OCI-LY7 (cell line): Measurements from ENCODE around the gene POTEJ. TPM values are rescaled to one million over a fixed set of nuclear protein-coding genes. Genes with fewer than 3 reads are reported as not detected.
"Not testable (repeated sequence)": the region's sequence is repeated elsewhere in the genome, so short reads cannot be mapped to it uniquely, and the experiment has no call there.

Source experiments
- BruUV-seq: library from RNA; stranded (reverse); fragments of 400-500 nt; replicated peaks from 2 replicates; lab custom pipeline; 2021; lab: Mats Ljungman, UMichigan
- CTCF ChIA-PET: fragments of 300-600 bp; sonication (Branson Sonifier 250); formaldehyde crosslinking; loops from one replicate; lab custom pipeline; 2022; ENCODE audit warnings: antibody characterized with exemption; ENCODE audit not compliant: unreplicated experiment; lab: Charles Lee
- POLR2A ChIA-PET: fragments of 300-600 bp; sonication (Branson Sonifier 250); formaldehyde crosslinking; loops from one replicate; lab custom pipeline; 2022; ENCODE audit warnings: antibody characterized with exemption; lab: Charles Lee
- DNase-seq: peaks from one replicate; pipeline ENCODE4 v3.0.0-alpha.2; 2015; ENCODE audit warnings: low spot score
- H2AFZ ChIP-seq: fragments of 200-600 bp; sonication (generic), shearing (Covaris generic); 2 replicates; pipeline ENCODE4 v1.6.1; 2014; ENCODE audit warnings: mild to moderate bottlenecking, antibody characterized with exemption, low read length, moderate library complexity
- H3K27ac ChIP-seq: fragments of 200-600 bp; sonication (generic); 2 replicates; pipeline ENCODE4 v1.5.1; 2014; ENCODE audit warnings: mixed run types, low read depth, mild to moderate bottlenecking, moderate library complexity, low read length, inconsistent platforms; ENCODE audit not compliant: poor library complexity, severe bottlenecking
- H3K36me3 ChIP-seq: fragments of 200-600 bp; sonication (generic); 2 replicates; pipeline ENCODE4 v1.6.1; 2014; ENCODE audit warnings: mild to moderate bottlenecking, antibody characterized with exemption, low read length, moderate library complexity, mixed read lengths; ENCODE audit not compliant: insufficient read depth
- H3K4me1 ChIP-seq: fragments of 200-600 bp; sonication (generic); 2 replicates; pipeline ENCODE4 v1.5.1; 2014; ENCODE audit warnings: mild to moderate bottlenecking, low read length; ENCODE audit not compliant: insufficient read depth, poor library complexity, severe bottlenecking
- H3K4me2 ChIP-seq: fragments of 200-600 bp; sonication (generic); 2 replicates; pipeline ENCODE4 v1.6.1; 2014; ENCODE audit warnings: mild to moderate bottlenecking, low read length
- H3K4me3 ChIP-seq: fragments of 200-600 bp; sonication (generic); 2 replicates; pipeline ENCODE4 v1.5.1; 2014; ENCODE audit warnings: mild to moderate bottlenecking, low read depth, low read length; ENCODE audit not compliant: poor library complexity, severe bottlenecking
- H3K79me2 ChIP-seq: fragments of 200-600 bp; sonication (generic); 2 replicates; pipeline ENCODE4 v1.6.1; 2016; ENCODE audit warnings: low read depth, mild to moderate bottlenecking, low read length, moderate library complexity, mixed read lengths; ENCODE audit not compliant: insufficient read depth
- H3K9me2 ChIP-seq: fragments of 200-600 bp; sonication (generic); 2 replicates; pipeline ENCODE4 v1.6.1; 2016; ENCODE audit warnings: mild to moderate bottlenecking, low read length, mixed read lengths; ENCODE audit not compliant: insufficient read depth
- H3K9me3 ChIP-seq: fragments of 200-600 bp; sonication (generic); 2 replicates; pipeline ENCODE4 v1.6.1; 2014; ENCODE audit warnings: mild to moderate bottlenecking, mixed run types, low read length, mixed read lengths
- H4K20me1 ChIP-seq: fragments of 200-600 bp; sonication (generic); 2 replicates; pipeline ENCODE4 v1.6.1; 2014; ENCODE audit warnings: mild to moderate bottlenecking, antibody characterized with exemption, low read length, moderate library complexity, mixed read lengths; ENCODE audit not compliant: insufficient read depth
- intact Hi-C: fragments of 100-400 bp; cut with micrococcal nuclease; formaldehyde crosslinking; loops from one replicate; pipeline ENCODE4 v1.10.0; 2022; ENCODE audit not compliant: unreplicated experiment
- total RNA-seq, 2 experiments: library from RNA; depleted of rRNA in 1 of 2; stranded (reverse); fragments of >200 nt in 1 of 2; shearing (Covaris generic) in 1 of 2; gene quantifications; 2 replicates each; pipeline ENCODE4 v1.2.3, GENCODE V29; 2014 to 2022

The POTEJ gene
- total RNA-seq, 2 experiments from 2014 or later, result 0.10 TPM; not detected in 1

DNA sequence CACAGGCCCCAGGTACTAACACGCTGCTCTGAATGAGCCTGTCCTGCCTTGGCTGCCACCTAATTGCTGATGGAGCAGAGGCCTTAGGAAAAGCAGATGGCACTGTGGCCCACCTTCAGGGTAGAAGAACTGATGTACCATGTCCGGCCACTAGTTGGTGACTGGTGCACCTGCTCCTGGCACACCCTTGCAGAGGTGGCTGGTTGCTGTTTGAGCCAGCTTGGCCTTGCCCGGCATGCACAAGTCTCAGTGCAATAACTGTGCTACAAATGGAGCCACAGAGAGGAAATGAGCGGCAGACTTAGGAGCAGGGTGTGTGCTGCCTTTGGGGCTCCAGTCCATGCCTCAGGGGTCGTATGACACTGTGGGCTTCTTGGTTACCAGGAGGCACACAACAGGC is 54.4 kb downstream of the POTEJ start:
- CTCF ChIA-PET, BruUV-seq, H2AFZ ChIP-seq, H3K4me1 ChIP-seq, DNase-seq, intact Hi-C loops, H3K4me2 ChIP-seq, H3K27ac ChIP-seq, H3K9me3 ChIP-seq, H3K36me3 ChIP-seq, H3K4me3 ChIP-seq, POLR2A ChIA-PET, H3K9me2 ChIP-seq, H3K79me2 ChIP-seq, H4K20me1 ChIP-seq: not testable (repeated sequence)

DNA sequence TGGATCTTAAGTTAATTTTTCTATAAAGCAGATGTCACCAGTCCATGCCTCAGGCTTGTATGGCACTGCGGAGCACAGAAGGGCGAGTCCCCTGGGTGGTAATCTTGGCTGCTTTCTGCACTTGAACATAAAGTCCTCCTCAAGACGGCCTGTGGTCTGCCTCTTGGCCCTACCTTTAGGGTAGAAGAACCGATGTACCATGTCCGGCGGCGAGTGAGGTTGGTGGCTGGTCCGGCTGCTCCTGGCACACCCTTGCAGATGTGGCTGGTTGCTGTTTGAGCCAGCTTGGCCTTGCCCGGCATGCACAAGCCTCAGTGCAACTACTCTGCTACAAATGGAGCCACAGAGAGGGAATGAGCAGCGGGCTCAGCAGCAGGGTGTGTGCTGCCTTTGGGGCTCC is 56.3 kb downstream of the POTEJ start:
- intact Hi-C loops, H2AFZ ChIP-seq, H3K27ac ChIP-seq, CTCF ChIA-PET, H3K4me3 ChIP-seq, H3K9me3 ChIP-seq, H3K4me1 ChIP-seq, H3K36me3 ChIP-seq, H3K9me2 ChIP-seq, POLR2A ChIA-PET, DNase-seq, BruUV-seq, H3K4me2 ChIP-seq, H3K79me2 ChIP-seq, H4K20me1 ChIP-seq: not testable (repeated sequence)

DNA sequence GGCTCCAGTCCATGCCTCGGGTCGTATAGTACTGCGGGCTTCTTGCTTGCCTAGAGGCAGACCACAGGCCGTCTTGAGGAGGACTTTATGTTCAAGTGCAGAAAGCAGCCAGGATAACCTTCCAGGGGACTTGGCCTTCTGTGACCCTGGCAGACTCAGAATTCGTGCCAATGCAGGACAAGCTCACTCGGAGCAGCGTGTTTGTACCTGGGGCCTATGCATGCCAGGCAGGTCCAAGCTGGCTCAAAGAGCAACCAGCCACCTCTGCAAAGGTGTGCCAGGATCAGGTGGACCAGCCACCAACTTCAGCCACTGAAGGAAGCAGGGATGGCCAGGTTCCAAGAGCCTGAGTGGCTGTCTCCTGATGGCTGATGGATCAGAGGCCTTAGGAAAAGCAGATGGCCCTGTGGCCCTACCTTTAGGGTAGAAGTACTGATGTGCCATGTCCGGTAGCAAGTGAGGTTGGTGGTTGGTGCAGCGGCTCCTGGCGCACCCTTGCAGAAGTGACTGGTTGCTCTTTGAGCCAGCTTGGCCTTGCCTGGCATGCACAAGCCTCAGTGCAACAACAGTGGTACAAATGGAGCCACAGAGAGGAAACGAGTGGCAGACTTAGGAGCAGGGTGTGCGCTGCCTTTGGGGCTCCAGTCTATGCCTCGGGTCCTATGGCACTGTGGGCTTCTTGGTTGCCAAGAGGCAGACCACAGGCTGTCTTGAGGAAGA is 58.9 kb downstream of the POTEJ start:
- H3K4me2 ChIP-seq, POLR2A ChIA-PET, intact Hi-C loops, H3K9me3 ChIP-seq, H2AFZ ChIP-seq, H3K9me2 ChIP-seq, H3K36me3 ChIP-seq, H3K4me3 ChIP-seq, DNase-seq, H3K4me1 ChIP-seq, H3K27ac ChIP-seq, CTCF ChIA-PET, H3K79me2 ChIP-seq, H4K20me1 ChIP-seq, BruUV-seq: not testable (repeated sequence)

DNA sequence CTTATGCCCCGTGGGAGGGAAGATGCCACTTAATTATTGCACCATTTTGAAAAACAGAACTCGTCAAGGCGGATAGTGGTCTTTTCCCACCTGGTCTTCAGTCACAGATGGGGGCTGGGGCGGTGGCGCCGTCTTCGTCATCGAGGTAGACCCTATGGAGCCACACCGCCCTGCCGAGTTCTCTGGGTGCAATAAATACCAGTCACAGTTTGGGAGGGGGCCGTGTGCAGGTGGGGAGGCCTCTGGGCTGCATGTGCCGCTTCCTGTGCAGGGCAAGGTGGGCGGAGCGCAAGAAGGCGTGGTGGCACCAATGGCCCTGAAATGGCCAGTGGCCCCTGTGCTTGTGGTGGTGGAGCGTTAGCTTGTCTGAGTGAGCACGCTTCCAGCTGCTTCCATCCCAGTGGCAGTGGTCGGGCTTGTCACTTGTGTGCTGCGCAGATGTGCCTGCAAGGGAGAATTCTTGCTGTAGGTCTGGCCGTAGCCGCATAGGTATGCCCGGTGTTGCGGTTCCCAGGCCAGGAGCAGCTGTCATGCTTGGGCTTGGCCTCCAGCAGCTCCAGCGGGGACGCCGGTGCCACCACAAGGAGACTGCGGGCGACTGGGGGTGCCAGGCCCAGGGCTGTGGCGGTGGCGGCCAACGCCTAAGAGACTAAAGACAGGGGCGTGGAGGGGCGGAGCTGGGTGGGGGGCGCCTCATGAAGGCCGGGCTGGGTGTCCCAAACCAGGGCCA is 81.0 kb downstream of the POTEJ start:
- H3K36me3 ChIP-seq, H3K9me2 ChIP-seq, H3K9me3 ChIP-seq, H4K20me1 ChIP-seq, H2AFZ ChIP-seq, H3K4me1 ChIP-seq, H3K79me2 ChIP-seq, H3K4me3 ChIP-seq, BruUV-seq, POLR2A ChIA-PET, intact Hi-C loops, H3K4me2 ChIP-seq, DNase-seq, H3K27ac ChIP-seq, CTCF ChIA-PET: not testable (repeated sequence)

DNA sequence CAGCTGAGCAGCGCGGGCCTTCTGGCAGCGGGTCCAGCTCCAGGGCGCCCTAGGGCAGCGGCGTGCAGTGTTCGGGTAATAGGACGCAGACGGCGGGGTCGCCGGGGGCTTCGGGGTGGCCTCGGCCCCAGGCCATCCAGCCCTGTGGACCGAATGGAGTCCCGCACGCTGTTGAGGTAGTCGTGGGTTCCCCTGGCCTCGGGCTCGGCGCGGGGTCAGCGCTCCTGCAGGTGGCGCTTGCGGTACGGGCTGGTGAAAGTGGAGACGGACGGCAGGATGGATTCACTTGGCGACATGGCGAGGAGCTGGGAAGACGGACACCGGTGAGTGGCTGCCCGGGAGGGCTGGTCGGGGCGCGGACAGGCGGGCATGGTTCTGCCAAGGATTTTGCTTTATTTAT is 82.2 kb downstream of the POTEJ start:
- H3K9me3 ChIP-seq, DNase-seq, H3K79me2 ChIP-seq, H3K4me3 ChIP-seq, BruUV-seq, intact Hi-C loops, H3K9me2 ChIP-seq, H3K27ac ChIP-seq, CTCF ChIA-PET, POLR2A ChIA-PET, H2AFZ ChIP-seq, H3K4me1 ChIP-seq, H3K36me3 ChIP-seq, H3K4me2 ChIP-seq, H4K20me1 ChIP-seq: not testable (repeated sequence)

DNA sequence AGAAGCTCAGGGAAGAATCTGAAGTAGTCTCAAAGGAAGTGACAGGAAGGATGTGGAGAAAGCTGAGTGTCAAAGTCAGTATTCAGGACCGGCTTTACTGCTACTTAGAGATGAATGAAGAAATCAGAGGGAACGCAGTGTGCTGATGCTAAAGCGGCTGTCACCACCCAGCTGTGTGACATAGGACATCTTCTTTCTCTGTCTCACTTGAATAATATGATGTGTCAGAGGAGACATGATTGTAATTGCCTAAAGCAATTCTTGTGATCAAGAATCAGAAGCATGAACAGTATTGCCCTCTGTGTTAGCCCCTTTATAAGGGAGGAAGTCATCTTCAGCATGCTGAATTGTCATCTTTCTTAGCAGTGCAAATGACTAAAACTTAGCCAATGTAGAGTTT is 92.0 kb downstream of the POTEJ start:
- CTCF ChIA-PET, BruUV-seq: not testable (repeated sequence)

More for the DNA sequence above, 92.0 kb downstream of the POTEJ start:
- H3K27ac ChIP-seq, H3K4me1 ChIP-seq, H3K79me2 ChIP-seq, POLR2A ChIA-PET, H3K9me3 ChIP-seq, H3K4me2 ChIP-seq, H3K4me3 ChIP-seq, H3K36me3 ChIP-seq, intact Hi-C loops, H3K9me2 ChIP-seq, H4K20me1 ChIP-seq, H2AFZ ChIP-seq, DNase-seq: not testable (repeated sequence)
